Neural crest cell (in vitro differentiated cells): ENCODE measurements around the gene CCDC40. TPM values are rescaled to one million over a fixed set of nuclear protein-coding genes. Genes with fewer than 3 reads are reported as not detected.
A peak's percentile ranks its signal among the peaks of the same experiment; 100 is the strongest.

ENCODE experiments used
- DNase-seq: peaks from one replicate; pipeline ENCODE4 v3.0.0; 2021; ENCODE audit warnings: low read depth, mixed read lengths, low spot score
- H3K27ac Mint-ChIP-seq: one replicate; pipeline ENCODE4 v1.8.0; 2021; ENCODE audit warnings: mild to moderate bottlenecking, mixed read lengths; ENCODE audit not compliant: unreplicated experiment
- H3K27me3 Mint-ChIP-seq: 2 replicates; pipeline ENCODE4 v1.8.0; 2021; ENCODE audit warnings: low read depth, mild to moderate bottlenecking, mixed read lengths
- H3K36me3 Mint-ChIP-seq: 2 replicates; pipeline ENCODE4 v1.8.0; 2021; ENCODE audit warnings: low read depth, mild to moderate bottlenecking, mixed read lengths
- H3K4me1 Mint-ChIP-seq: 2 replicates; pipeline ENCODE4 v1.8.0; 2021; ENCODE audit warnings: mixed read lengths
- H3K4me3 Mint-ChIP-seq: one replicate; pipeline ENCODE4 v1.8.0; 2021; ENCODE audit warnings: mild to moderate bottlenecking, mixed read lengths
- H3K9me3 Mint-ChIP-seq: 2 replicates; pipeline ENCODE4 v1.8.0; 2021; ENCODE audit warnings: mixed read lengths
- microRNA-seq: library from miRNA; unstranded; fragments of <30 nt; microRNA quantifications from one replicate; pipeline ENCODE4, GENCODE V29; 2020
- total RNA-seq: library from RNA; stranded (reverse); gene quantifications from 2 replicates; pipeline ENCODE4 v1.2.1, GENCODE V29; 2021
- TF ChIP-seq, protein P1 (sequence below): fragments of 200-600 bp; sonication (generic); conservative IDR thresholded peaks from 2 replicates; pipeline ENCODE4 v1.5.0; 2021; ENCODE audit warnings: antibody characterized with exemption, mild to moderate bottlenecking

CCDC40 gene
- total RNA-seq, 1 donor from 2014 or later: 22.7 TPM

DNA sequence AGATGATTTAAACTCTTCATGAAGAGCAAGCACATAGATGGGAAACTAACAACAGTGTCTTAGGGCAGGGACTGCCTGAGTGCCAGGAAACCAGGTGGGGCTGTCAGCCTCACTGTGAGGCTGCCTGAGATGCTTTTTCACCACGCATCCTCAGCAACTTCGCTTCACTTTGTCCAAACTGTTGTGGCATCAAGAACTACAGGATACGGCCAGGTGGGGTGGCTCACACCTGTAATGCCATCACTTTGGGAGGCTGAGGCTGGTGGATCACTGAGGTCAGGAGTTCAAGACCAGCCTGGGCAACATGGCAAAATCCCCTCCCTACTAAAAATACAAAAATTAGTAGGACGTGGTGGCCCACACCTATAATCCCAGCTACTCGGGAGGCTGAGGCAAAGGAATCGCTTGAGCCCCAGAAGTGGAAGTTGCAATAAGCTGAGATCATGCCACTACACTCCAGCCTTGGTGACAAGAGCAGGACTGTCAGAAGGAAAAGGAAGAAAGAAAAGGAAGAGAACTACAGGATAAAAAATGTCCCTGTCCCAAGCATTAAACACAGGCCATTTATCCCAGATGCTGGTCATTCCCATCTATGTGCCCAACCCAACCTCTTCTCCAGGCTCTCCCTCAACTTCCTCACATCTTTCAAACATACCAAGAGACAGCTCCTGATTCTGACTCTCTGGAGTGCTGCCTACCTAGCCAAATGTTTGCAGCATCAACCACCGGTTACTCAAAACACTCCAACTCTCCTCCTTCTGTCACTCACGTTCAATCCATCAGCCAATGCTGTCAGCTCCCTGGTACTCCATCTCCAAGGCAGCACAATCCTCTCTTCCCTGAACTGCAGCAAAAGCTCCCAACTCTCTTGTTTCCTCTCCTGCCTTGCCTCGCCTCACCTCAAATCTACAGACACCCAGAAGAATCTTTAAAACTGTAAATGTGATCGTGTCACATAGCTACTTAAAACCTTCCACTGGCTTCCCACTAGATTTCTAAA, 108.9 kb downstream of the CCDC40 start:
- TF ChIP-seq, protein P1, sequence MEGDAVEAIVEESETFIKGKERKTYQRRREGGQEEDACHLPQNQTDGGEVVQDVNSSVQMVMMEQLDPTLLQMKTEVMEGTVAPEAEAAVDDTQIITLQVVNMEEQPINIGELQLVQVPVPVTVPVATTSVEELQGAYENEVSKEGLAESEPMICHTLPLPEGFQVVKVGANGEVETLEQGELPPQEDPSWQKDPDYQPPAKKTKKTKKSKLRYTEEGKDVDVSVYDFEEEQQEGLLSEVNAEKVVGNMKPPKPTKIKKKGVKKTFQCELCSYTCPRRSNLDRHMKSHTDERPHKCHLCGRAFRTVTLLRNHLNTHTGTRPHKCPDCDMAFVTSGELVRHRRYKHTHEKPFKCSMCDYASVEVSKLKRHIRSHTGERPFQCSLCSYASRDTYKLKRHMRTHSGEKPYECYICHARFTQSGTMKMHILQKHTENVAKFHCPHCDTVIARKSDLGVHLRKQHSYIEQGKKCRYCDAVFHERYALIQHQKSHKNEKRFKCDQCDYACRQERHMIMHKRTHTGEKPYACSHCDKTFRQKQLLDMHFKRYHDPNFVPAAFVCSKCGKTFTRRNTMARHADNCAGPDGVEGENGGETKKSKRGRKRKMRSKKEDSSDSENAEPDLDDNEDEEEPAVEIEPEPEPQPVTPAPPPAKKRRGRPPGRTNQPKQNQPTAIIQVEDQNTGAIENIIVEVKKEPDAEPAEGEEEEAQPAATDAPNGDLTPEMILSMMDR: no peak
- Mint-ChIP-seq H3K27me3 (no peaks in the 10 kb centered on the region), H3K9me3 (no peaks in the 10 kb centered on the region), H3K4me3 (peak overlapping the region; percentile 91), H3K4me1 (peaks cover 33% of the 10 kb centered on the region), H3K36me3 (peaks cover 10% of the 10 kb centered on the region), H3K27ac (no peak overlapping the region)
- DNase-seq: no peak

DNA sequence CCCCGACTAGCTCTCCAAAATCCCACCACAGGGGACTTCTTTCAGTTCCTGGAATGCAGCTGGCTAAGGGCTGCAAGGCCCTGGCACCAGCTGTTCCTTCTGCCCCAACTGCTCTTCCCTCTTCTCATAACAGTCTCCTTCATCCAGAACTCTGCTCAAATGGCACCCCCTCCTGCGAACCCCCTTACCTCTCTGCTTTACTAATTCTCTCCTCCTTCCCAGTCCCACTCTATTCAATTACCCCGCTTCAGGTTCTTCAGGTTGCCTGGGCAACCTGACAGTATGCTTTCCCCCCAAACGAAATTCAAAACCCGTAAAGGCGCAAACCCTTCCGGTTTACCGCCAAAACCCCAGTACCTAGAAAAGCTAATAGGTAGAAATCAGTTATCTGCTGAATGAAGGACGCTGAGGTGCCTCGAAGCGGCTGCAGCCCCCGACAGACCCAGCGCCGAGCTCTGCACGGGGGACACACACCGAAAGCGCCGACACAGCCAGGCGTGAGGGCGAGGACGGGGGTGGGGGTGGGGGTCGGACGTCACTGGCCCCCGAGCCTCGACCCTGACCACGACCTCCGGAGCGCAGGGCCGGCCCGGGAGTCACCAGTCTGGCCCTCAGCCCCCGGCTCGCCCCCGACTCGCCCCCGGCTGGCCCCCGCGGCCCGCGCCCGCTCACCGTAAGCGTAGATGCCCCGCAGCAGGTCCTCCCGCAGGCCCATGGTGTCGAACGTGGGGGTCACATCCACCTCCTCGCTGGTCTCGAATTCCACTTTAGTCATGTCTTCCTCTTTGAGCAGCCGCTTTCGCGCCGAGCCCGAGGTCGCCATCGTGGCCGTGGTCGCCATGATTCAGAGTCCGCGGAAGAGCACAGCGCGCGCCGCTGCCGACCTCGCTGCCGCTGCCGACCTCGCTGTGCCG, 109.9 kb downstream of the CCDC40 start:
- no peaks in the 10 kb centered on the region for H3K27me3 Mint-ChIP-seq
- DNase-seq: no peak
- TF ChIP-seq, protein P1: no peak

DNA sequence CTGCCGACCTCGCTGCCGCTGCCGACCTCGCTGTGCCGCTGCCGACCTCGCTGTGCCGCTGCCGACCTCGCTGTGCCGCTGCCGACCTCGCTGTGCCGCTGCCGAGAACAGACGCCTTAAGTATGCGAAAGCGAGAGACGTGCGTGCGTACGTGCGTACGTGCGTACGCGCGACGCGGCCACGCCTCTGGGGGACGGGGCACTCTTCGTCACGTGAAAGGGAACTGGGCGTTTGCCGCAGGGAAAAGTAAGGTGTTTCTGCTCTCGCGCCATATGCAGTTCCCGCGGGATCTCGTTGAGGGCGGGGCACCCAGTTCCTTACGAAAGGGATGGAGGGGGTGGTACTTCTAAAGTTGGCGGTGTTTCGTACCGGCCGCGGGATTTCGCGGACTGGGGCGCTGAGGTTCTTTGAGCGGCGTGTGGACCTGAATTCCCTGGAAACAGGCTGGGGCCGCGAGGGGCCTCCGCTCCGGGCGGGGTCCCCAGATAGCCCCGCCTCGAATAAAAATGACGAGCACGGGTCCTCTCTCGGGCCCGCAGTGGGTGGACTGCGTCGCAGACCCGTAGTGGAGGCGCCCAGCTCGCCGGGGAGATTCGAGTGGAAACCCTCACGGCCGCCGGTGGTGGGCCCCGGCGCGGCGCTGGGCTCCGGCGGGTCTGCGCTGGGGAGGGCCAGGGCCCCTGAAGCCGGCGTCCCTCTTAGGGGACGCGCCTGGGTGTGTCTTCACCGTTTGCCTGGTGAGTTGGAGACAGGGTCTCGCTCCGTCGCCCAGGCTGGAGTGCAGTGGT, 110.8 kb downstream of the CCDC40 start, which contains the start of gene EIF4A3:
EIF4A3 (minus strand) TSS at position 94 of the 788 bp plus-strand sequence. CDS start 167 bp downstream, outside the sequence.
- no peaks in the 10 kb centered on the region for H3K9me3 Mint-ChIP-seq
- peaks cover 37% of the 10 kb centered on the region for H3K4me1 Mint-ChIP-seq
- H3K27me3 Mint-ChIP-seq: no peaks in the 10 kb centered on the region
- H3K27ac Mint-ChIP-seq: peak within 1 kb of the TSS; percentile 65
- peaks cover 2% of the 10 kb centered on the region for H3K36me3 Mint-ChIP-seq
- TF ChIP-seq, protein P1: no peak
- H3K4me3 Mint-ChIP-seq: peak within 1 kb of the TSS; percentile 96
- peak; percentile 91 for DNase-seq

More for the DNA sequence above, 109.9 kb downstream of the CCDC40 start:
- no peaks in the 10 kb centered on the region for H3K9me3 Mint-ChIP-seq
- H3K36me3 Mint-ChIP-seq: peaks cover 7% of the 10 kb centered on the region
- H3K4me3 Mint-ChIP-seq: peak overlapping the region; percentile 96
- peak overlapping the region; percentile 65 for H3K27ac Mint-ChIP-seq
- H3K4me1 Mint-ChIP-seq: peaks cover 37% of the 10 kb centered on the region

Small RNA genes within 50 kb of the gene (microRNA-seq; reads per million reads assigned to microRNA genes)
- not detected for gene MIR1268B

Other genes with a start within 250 kb of the CCDC40 start
- gene CBX8, start 239.6 kb upstream of the CCDC40 start, total RNA-seq: 16.5 and 19.2 TPM in 2 replicates
- gene CBX4, start 197.2 kb upstream of the CCDC40 start, total RNA-seq: 19.1 and 21.0 TPM in 2 replicates
- gene TBC1D16, start 770 bp upstream of the CCDC40 start, total RNA-seq: 96.2 and 96.5 TPM in 2 replicates
- gene GAA, start 64.9 kb downstream of the CCDC40 start, total RNA-seq: 36.2 and 38.4 TPM in 2 replicates
- 135 and 141 TPM in 2 replicates for gene EIF4A3, start 110.5 kb downstream of the CCDC40 start, total RNA-seq
- 1.3 and 1.7 TPM in 2 replicates for gene CARD14, start 133.4 kb downstream of the CCDC40 start, total RNA-seq
- 31.8 and 32.8 TPM in 2 replicates for gene SGSH, start 183.7 kb downstream of the CCDC40 start, total RNA-seq
- 23.6 and 27.7 TPM in 2 replicates for gene SLC26A11, start 183.8 kb downstream of the CCDC40 start, total RNA-seq
- 29.6 and 31.9 TPM in 2 replicates for gene RNF213, start 224.2 kb downstream of the CCDC40 start, total RNA-seq